Vagina (tissue), 2 donors: ENCODE results near the gene ZNF10. TPM values are rescaled to one million over a fixed set of nuclear protein-coding genes. Genes with fewer than 3 reads are reported as not detected.

ENCODE experiments used
- DNase-seq, 2 donors: peaks; one replicate each; pipeline ENCODE4 v3.0.0-alpha.2; 2017; ENCODE audit errors: extremely low spot score in 2 of 2
- H3K27ac ChIP-seq: fragments of 200-600 bp; sonication (generic); one replicate; pipeline ENCODE4 v1.5.1; 2019
- H3K27me3 ChIP-seq: fragments of 200-600 bp; sonication (generic); one replicate; pipeline ENCODE4 v1.5.1; 2019
- H3K36me3 ChIP-seq, 2 donors: fragments of 200-600 bp; sonication (generic); one replicate each; pipeline ENCODE4 v1.5.1; 2017 to 2019
- H3K4me1 ChIP-seq: fragments of 200-600 bp; sonication (generic); one replicate; pipeline ENCODE4 v1.5.1; 2019
- H3K4me3 ChIP-seq, 2 donors: fragments of 200-600 bp; sonication (generic); 1 replicate in 1 of 2; 2 replicates in 1 of 2; pipeline ENCODE4 v1.5.1; 2016 to 2019
- H3K9me3 ChIP-seq: fragments of 200-600 bp; sonication (generic); one replicate; pipeline ENCODE4 v1.5.1; 2019
- POLR2A ChIP-seq, 2 donors: fragments of 450-650 bp; IDR thresholded peaks; one replicate each; pipeline ENCODE4 v1.6.1; 2017; ENCODE audit warnings: antibody characterized with exemption in 2 of 2, mild to moderate bottlenecking in 2 of 2, moderate library complexity in 2 of 2
- POLR2AphosphoS5 ChIP-seq, 2 donors: sonication (generic); formaldehyde crosslinking; IDR thresholded peaks; one replicate each; pipeline ENCODE4 v1.9.0; 2017; ENCODE audit warnings: antibody characterized with exemption in 2 of 2, mild to moderate bottlenecking in 2 of 2, low read depth in 1 of 2; ENCODE audit not compliant: insufficient read depth in 1 of 2
- intact Hi-C: fragments of 100-400 bp; cut with DNase I; formaldehyde crosslinking; loops from one replicate; pipeline ENCODE4 v1.15.1; 2023
- total RNA-seq: library from RNA; depleted of rRNA; stranded (reverse); fragments of >200 nt; gene quantifications from one replicate; pipeline ENCODE4 v1.2.3, GENCODE V29; 2016
- TF ChIP-seq, protein P1 (sequence below), 3 experiments: fragments of 450-650 bp in 2 of 3; fragments of 200-600 bp in 1 of 3; sonication (generic) in 1 of 3; IDR thresholded peaks; one replicate each; pipeline ENCODE4 v1.5.1; 2017 to 2019; ENCODE audit warnings: antibody characterized with exemption in 3 of 3, mild to moderate bottlenecking in 2 of 3, moderate library complexity in 2 of 3

ZNF10 gene
- total RNA-seq, 1 donor from 2014 or later: 10.8 TPM

DNA sequence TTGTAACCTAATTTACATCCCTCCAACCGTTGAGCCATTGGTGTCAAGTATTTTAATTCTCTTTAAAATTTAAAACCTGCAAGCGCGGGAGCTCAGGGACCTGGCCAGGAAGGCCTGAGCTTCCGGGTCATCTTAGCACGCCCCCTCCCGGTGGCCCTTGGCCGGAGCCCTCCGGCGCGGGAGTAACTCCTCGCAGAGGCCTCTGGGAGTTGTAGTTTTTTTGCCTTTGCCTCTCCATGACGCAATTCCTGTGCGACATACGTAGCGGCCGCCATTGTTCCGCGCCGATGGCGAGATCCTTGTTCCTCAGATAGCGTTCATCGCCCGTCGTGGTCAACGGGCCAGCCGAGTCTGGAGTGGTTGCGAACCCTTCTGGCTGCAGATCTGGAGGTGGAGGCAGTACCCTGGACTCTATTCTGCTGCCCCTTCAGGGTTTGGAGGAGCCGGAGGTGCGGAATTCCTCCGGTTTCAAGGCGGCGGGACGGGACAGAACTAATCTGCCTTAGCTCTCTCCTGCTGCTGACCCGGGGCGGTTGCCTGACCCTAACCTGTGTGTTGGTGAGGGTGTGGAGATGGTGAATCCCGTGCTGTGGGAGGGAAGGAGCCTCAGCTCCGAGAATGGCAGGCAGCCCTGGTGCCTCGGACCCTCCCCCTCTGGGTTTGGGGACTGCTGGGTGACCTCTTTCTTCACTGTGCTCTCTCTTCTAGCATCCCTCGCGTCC is 51.0 kb downstream of the ZNF10 start, which contains the start of gene ZNF268:
TSS of gene ZNF268 (plus strand) at position 258 of the 722 bp plus-strand sequence. CDS start 503 bp downstream, outside the sequence.
- H3K27ac ChIP-seq: peak within 1 kb of the TSS; percentile 47
- TF ChIP-seq, protein P1, sequence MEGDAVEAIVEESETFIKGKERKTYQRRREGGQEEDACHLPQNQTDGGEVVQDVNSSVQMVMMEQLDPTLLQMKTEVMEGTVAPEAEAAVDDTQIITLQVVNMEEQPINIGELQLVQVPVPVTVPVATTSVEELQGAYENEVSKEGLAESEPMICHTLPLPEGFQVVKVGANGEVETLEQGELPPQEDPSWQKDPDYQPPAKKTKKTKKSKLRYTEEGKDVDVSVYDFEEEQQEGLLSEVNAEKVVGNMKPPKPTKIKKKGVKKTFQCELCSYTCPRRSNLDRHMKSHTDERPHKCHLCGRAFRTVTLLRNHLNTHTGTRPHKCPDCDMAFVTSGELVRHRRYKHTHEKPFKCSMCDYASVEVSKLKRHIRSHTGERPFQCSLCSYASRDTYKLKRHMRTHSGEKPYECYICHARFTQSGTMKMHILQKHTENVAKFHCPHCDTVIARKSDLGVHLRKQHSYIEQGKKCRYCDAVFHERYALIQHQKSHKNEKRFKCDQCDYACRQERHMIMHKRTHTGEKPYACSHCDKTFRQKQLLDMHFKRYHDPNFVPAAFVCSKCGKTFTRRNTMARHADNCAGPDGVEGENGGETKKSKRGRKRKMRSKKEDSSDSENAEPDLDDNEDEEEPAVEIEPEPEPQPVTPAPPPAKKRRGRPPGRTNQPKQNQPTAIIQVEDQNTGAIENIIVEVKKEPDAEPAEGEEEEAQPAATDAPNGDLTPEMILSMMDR (IDR thresholded peaks at IDR 0.05): peak; percentile 55 to 72 (median 61)
- TF ChIP-seq POLR2AphosphoS5 (IDR thresholded peaks at IDR 0.05; ENCODE audit: insufficient read depth in 1 of 2, low read depth in 1 of 2) (peak; percentile 78 to 99), POLR2A (IDR thresholded peaks at IDR 0.05) (no peak)
- H3K27me3 ChIP-seq: no peaks in the 10 kb centered on the region
- peaks cover 13% of the 10 kb centered on the region for H3K4me1 ChIP-seq
- no peak for DNase-seq
- intact Hi-C loops: loop anchor here (1.0 kb wide), 1 partner anchor 101 kb away; the partner anchor contains the start of gene ZNF140
- peak within 1 kb of the TSS; percentile 81 to 88 for H3K4me3 ChIP-seq
- H3K9me3 ChIP-seq: peaks cover 6% of the 10 kb centered on the region
- H3K36me3 ChIP-seq: peaks cover 4 to 40% of the 10 kb centered on the region in 2 donors

DNA sequence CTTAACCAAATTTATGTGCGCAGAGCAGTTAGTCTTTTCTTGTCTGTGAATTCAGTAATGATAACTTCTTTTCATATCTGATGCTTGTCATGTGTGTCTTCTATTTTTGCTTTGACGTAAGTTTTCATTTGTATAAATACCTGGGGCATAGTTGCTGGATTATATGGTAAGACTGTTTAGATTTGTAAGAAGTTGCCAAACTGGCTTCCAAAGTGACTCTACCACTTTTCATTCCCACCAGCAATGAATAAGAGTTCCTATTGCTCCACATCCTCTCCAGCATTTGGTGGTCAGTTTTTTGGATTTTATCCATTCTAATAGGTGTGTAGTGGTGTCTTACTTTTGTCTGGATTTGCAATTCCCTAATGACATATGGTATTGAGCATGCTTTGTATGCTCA is 59.7 kb downstream of the ZNF10 start:
- Histone ChIP-seq H3K27me3 (no peaks in the 10 kb centered on the region), H3K36me3 (peaks cover 37 to 100% of the 10 kb centered on the region in 2 donors), H3K4me1 (no peaks in the 10 kb centered on the region), H3K9me3 (peaks cover 86% of the 10 kb centered on the region), H3K4me3 (no peak overlapping the region), H3K27ac (no peak overlapping the region)
- no peak for DNase-seq
- TF ChIP-seq, protein P1 (IDR thresholded peaks at IDR 0.05): no peak
- TF ChIP-seq POLR2A (IDR thresholded peaks at IDR 0.05): no peak
- TF ChIP-seq POLR2AphosphoS5 (IDR thresholded peaks at IDR 0.05; ENCODE audit: insufficient read depth in 1 of 2, low read depth in 1 of 2): no peak
- intact Hi-C loops: no loop called here

DNA sequence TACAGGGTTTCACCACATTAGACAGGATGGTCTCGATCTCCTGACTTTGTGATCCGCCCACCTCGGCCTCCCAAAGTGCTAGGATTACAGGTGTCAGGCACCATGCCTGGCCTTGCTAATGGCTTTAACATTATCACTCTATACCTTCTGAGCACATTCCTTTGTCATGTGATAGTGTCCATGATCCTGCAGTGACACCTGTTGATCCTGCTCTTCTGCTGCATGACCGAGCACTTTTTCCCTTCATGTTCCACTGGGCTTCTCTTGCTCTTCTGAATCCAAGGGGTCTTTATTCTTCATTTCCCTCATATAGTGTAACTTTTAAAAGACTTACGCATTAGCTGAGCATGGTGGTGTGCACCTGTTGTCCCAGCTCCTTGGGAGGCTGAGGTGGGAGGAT is 62.4 kb downstream of the ZNF10 start:
- TF ChIP-seq POLR2AphosphoS5 (IDR thresholded peaks at IDR 0.05; ENCODE audit: insufficient read depth in 1 of 2, low read depth in 1 of 2): no peak
- no peak for TF ChIP-seq POLR2A (IDR thresholded peaks at IDR 0.05)
- TF ChIP-seq, protein P1 (IDR thresholded peaks at IDR 0.05): no peak
- peaks cover 33 to 92% of the 10 kb centered on the region in 2 donors for H3K36me3 ChIP-seq
- no peak for DNase-seq
- H3K4me3 ChIP-seq: no peak overlapping the region
- intact Hi-C loops: no loop called here
- H3K9me3 ChIP-seq: peaks cover 85% of the 10 kb centered on the region
- H3K27ac ChIP-seq: no peak overlapping the region
- H3K27me3 ChIP-seq: no peaks in the 10 kb centered on the region
- H3K4me1 ChIP-seq: no peaks in the 10 kb centered on the region

DNA sequence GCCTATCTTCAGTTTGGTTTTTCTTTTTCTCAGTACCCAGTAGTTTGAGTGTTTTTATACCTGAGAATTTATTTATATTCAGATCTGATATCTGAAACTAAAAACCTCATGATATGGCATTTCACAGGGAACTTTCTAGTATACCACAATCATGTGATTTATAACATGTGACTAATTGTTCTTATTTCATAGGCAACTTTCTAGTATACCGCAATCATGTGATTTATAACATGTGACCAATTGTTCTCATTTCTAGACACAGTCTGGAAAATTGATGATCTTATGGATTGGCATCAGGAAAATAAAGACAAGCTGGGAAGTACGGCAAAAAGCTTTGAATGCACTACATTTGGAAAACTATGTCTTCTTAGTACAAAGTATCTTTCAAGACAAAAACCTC is 71.5 kb downstream of the ZNF10 start:
- no peak for DNase-seq
- Histone ChIP-seq H3K4me3 (no peak overlapping the region), H3K9me3 (peaks cover 70% of the 10 kb centered on the region), H3K27ac (no peak overlapping the region), H3K4me1 (no peaks in the 10 kb centered on the region), H3K36me3 (peaks cover 9 to 60% of the 10 kb centered on the region in 2 donors), H3K27me3 (no peaks in the 10 kb centered on the region)
- TF ChIP-seq, protein P1 (IDR thresholded peaks at IDR 0.05): no peak
- no peak for TF ChIP-seq POLR2AphosphoS5 (IDR thresholded peaks at IDR 0.05; ENCODE audit: insufficient read depth in 1 of 2, low read depth in 1 of 2)
- TF ChIP-seq POLR2A (IDR thresholded peaks at IDR 0.05): no peak
- intact Hi-C loops: no loop called here
